ENCODE data around the gene GRIK4.

GRIK4 gene

DNA sequence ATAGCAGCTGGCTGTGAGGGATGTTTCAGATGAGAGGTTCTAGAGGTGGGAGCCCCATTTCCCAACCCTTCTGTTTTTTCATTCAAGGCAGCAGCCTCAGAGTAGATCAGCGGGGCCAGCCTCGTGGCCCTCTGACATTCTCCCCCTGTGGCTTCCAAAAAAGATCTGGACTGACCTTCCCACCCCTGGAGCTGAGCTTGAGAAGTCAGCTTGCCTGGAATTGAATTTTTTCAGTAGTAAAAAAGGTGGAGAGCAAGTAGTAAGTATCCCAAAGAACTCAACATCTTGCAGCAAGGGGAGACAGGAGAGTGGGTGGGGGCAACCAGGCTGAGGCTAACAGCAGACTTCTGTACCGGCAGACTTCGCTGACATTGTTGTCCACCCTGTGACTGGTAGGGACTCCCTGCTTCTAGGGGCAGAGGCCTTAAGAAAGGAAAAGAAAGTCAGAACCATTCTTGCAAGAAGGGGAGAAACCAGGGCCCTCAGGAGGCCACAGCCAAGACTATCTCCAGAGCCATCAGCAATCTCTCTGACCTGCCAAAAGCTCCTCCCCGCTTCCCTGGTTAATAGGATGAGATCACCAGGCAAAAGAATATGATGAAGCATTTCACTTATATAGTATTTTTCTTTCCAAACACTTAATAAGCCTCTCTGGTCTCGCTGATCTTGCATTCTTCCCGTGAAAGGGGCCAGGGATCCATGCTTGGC is 2.0 kb upstream of the GRIK4 start:
- no peak for DNase-seq (ENCODE audit: low read depth in 2 of 2)

DNA sequence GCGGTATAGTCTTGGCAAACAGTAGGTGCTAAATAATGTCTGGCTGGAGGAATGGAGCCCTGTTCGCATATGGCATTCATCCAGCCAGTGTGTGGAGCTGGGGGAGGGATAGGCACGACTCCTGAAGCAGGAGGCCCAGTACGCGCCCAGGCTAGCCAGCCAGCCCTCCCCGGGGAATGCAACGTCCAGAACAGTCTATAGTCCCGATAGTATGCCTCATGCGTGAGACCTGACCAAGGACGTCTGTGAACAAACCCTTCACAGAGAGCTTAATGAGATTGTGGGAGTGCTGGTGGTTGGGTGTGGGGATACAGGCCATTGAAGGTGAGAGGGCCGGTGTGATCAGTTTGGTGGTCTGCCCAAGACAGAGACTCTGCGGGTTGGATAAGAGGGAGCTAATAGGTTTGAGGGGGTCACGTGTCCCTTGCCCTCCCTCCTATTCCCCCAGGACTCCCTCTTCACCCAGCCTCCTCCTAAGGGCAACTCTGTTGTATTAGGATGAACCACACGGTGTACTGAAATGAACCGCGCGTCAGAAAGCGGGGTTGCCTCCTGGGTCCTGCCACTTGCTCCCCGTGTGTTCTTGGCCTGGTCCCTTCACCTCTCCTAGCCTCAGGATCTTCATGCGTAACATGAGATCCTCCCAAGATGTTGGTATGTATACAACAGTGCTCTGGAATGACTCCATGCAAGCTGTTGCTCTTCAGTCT is 987 bp upstream of the GRIK4 start:
- DNase-seq (ENCODE audit: low read depth in 2 of 2), result no peak

DNA sequence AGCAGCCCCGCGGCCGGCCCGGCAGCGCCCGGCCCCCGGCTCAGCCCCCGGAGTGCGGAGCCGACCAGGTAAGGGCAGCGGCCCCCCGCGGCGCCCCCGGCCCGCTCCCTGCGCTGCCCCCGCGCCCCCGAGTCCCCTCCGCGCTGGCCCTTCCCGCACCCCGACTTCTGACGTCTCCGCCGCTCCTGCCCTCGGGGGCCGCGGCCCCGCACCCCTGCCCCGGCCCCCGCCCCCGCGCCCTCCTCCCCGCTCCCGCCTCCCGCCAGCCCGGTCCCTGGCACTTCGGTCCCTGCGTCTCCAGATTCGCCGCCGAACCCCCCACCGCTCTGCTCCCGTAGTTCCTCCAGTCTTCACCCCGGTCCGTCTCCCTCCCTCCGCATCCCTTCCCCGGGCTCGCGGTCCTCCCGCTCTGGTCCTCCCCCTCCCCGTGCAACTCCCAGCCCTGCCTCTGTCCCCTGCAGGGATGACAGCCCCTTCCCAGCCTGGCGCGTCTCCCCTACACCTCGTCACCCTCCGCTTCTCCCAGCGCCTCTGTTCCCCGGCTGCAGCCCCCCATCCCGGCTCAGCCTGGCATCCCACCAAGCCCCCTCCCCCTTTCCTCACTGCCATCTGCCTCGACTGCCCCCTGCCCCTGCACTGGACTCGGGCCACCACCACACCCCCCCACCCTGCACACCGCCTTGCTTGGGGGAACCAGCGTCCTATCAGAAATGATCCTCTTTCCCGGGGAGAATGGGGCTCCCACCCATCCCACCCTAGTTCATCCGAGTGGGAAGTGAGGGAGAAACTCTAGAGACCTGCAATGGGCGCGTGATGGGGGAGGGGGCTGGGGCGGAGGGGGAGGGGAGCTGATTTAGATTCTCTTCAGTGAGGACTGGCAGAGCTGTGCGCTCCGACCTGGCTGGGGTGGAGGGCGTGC is 531 bp downstream of the GRIK4 start:
- DNase-seq (ENCODE audit: low read depth in 2 of 2), result no peak

DNA sequence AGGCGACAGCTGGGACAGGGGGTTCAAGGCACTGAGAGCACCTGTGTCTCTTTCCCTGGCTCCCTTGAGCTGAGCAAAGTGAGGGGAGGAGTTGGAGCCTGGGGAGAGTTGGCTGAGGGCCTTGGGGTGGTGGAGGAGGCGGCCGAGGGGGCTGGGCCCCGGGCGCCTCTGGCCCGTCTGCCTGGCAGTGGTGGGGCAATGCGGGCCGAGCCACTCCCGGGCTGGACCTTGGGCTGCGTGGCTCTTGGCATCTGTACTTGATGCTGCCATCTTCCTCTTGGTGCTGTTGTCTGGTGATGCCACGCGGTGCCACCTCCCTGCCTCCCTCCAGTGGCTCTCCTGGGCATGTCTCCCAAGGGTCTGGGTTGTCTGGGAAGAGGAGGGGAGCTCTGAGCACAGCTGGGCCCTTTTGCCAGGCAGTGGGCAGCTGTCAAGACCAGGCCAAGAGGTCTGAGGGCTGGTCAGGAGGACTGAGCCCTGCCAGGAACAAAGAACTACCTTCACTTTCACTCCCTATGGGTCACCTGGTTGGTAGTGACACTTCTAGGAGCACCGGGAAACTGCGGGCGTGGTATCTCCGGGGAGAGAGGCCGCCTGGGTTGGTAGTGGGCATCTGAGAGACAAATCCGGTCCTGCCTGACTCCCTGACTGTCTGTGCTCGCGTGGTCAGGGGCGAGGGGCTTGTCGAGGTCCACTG is 1.3 kb downstream of the GRIK4 start:
- no peak for DNase-seq (ENCODE audit: low read depth in 2 of 2)

DNA sequence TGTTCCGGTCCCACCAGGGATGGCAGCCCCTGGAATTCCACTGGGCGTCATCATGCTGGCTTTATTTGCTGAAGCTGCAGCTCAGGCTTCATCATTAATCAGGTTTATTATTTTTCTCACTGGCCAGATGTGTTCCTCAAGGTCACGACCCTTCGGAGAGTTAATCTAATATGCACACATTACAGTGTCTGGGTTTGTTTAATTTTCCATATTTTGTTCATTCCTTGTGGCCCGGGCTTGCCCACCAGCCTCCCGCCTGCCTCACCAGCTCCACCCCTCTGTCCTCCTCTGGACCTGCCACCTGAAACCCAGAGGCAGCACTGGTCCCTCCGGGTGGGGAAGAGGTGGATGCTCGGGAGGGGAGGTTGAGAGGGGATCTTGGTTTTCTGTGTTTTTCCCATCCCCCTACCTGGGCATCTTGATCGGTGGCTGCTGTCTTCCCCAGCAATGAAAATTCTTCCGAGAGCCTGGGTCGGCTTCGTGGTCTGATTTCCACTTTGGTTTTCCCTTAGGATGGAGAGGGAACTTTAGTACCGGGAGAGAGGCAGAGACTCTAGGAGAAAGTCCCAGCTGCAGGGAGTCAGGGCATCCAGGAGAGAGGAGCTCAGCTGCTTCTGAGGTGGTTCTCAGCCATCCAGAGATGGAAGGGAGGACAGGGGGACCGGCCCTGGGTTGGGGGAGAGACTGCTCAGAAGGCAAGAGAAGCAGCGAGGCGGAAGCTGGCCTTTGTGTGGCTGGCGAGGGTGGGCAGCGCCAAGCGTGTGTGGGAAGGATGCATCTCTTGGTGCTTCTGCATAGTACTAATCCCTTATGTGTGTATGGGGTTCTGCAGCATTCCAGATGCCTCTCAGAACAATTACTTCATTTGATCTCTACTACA is 2.1 kb downstream of the GRIK4 start:
- DNase-seq (ENCODE audit: low read depth in 2 of 2), result no peak

DNA sequence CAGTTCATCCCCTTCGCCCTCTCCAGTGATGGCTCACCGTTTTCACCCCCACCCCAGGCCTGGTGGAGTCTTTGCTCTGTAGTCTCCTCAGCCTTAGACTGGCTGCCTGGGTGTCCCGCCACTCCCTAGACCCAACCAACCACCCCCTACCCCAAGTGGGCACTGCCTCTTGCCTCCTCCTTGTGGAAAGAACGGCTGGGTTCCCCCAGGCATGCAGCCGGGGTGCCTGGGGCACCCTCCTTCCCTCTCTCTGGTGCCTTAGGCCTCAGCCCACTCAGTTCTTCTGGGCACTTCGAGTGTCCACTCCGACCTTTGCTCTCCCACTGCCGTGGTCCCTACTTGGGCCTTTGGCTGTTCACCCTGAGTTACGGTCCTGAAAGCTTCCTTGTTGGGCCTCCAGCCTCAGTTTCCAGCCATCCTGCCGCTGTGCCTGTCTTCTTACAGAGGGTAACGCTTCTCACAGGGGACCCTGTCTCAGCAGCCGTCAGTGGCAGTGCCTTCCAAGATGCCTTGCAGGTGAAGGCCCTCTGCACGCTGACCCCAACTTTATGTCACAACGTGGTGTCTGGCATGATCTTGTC is 3.1 kb downstream of the GRIK4 start:
- no peak for DNase-seq (ENCODE audit: low read depth in 2 of 2)

GRCh38 chr11:120515186-120515723 is 3.7 kb downstream of the GRIK4 start:
- DNase-seq (ENCODE audit: low read depth in 2 of 2), result no peak

DNA sequence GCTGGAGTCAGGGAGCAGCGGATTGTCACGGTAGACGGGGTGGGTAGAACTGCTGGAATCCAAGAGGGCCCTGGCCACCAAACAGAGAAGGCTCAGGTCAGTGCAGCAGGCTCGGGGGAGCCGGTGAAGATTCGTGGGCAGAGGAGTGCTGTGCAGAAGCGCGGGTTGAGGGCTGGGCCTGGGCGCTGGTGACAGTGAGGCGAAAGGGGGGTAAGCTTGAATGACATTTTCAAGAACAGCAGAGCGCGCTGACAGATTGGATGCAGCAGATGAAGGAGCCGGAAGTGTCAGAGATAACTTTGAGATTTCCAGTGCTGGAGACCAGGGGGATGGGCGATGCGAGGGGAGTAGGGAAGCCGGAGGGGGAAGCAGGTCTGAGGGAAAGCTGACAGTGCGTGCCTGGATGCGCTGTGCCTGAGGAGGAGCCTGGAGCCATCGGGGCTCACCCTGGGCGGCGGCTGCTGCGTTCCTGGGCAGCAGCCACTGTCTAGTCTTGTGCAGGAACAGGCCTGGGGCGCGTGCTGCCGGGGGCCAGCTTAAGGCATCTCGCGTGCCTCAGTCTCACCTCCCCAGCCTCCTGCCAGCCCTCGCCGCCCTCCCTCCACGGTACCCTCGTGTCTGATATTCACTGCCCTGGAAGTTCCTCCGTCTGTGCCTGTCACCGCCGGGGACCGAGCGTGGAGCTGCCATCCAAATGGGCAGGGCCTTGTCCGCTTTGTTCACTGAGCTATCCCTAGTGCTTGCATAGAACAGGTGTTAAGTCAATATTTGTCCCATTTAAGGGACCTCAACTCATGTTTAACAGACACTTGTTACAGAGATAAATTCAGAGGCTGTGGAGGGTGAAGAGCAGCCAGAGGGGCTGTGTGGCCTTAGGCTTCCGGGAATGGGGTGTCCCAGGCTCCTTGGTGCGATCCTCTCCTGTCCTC is 5.2 kb downstream of the GRIK4 start:
- DNase-seq (ENCODE audit: low read depth in 2 of 2), result no peak

DNA sequence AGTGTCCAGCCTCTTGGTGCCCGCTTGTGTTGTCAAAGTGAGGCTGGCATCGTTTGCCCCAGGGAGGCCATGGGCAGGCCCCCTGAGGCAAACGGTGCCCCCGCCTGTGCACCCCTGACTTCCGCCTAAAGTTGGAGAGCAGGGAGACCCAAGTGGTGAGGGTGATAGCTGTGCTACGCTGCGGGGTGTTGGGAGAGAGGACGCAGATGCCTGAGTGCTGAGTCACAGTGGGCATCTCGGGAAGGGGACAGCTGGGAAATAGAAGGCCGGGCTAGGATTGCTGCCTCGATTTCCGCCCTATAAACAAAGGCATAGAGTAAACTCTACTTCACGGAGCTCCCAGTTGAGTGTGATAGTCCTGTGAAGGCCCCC is 5.8 kb downstream of the GRIK4 start:
- DNase-seq (ENCODE audit: low read depth in 2 of 2), result no peak

DNA sequence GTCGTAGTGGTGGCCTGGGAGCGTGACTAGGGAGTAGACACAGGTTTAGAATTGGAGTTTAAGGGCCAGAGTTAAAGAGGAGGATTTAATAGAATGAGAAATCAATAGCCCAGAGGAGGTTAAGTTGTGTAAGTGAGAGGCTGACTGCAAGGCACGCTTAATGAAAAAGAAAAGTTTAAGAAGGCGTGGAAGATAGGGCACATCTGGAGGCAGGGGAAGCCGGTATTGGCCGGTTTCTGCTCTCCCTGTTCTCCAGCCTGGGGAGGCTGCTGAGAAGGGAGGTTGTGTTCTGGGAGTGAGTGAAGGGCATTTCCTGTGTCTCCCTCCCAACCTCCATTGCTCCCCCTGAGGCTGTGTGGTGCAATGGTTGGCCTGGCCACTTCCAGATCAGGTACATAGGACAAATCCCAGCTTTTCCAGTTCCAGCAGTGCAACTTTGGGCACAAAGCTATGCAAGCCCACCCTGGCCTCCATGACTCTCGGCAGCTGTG is 6.3 kb downstream of the GRIK4 start:
- DNase-seq (ENCODE audit: low read depth in 2 of 2), result no peak

- DNase-seq (ENCODE audit: low read depth in 2 of 2), result no peak
Measured at GRCh38 chr11:120518356-120518755, 6.8 kb downstream of the GRIK4 start.

DNA sequence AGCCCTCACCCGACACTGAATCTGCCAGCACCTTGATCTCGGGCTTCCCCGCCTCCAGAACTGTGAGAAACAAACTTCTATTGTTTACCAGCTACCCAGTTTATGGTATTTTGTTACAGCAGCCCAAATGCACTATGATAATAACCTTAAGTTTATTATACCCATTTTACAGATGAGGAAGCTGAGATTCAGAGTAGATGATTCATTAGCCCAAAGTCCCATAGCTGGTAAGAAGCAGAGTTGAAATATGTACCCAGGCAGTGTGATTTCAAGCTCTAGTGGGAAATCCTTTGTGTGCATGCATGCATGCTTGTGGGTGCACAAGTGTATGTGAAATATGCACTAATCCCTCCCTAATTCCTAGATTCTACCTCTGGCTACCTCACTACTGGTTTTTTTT is 7.9 kb downstream of the GRIK4 start:
- no peak for DNase-seq (ENCODE audit: low read depth in 2 of 2)

DNA sequence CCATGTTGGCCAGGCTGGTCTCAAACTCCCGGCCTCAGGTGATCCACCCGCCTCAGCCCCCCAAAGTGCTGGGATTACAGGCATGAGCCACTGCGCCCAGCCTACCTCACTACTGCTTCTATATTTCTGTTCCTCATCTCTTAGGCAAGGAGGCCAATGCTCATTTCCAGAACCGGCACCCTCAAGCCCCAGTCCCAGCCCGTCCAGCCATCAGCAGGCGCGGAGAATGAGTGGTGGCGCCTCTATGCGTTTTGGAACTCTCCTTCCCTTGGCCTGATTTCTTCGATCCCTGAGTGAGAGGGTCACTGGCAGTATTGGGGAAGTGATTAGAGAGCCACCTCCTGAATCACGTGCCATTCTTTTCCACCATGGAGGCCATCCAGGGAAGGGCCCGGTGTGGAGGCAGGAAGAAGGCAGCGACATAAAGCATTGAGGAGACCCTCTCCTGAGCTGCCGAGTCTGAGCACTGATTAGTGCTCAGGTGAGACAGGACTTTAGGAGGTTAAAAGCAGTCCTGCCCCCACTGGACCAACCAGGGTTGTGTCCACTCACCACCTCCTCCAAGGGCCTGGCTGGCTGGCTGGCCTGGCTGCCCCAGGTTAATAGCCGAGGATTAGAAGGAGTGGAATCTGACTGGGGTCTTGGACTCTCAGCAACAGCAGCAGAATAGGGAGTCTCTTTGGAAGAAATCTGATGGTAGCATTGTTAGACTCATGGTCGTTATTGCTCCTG is 8.7 kb downstream of the GRIK4 start:
- DNase-seq (ENCODE audit: low read depth in 2 of 2), result no peak

DNA sequence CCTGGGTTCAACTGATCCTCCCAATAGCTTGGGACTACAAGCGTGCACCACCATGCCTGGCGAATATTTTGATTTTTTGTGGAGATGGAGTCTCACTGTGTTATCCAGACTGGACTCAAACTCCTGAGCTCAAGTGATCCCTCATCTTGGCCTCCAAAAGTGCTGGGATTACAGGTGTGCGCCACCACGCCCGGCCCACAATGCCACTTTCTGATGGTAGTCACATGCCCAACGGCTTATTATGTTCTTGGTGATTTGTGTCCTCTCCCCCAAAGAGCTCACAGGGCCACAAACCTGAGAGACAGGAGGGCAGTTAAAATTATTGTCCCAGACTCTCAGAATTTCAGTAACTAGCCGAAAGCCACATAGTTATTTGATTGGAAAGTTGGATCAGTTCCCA is 9.6 kb downstream of the GRIK4 start:
- no peak for DNase-seq (ENCODE audit: low read depth in 2 of 2)

DNA sequence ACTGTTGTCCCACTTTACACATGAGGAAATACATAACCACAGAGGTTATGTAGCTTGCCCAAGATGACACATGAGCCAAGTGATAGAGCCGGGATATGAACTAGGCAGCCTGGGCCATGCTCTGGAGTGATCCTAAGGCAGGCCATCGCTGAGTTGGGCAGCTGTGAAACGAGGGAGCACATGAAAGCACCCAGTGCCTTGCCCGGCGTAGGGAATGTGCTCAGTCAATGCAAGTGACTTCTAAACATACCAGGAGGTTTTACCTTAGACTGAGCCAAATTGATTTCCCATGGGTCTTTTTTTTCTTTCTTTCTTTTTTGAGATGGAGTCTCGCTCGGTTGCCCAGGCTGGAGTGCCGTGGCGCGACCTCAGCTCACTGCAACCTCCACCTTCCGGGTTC is 10.5 kb downstream of the GRIK4 start:
- no peak for DNase-seq (ENCODE audit: low read depth in 2 of 2)

GRCh38 chr11:120522736-120523135 is 11.2 kb downstream of the GRIK4 start:
- DNase-seq (ENCODE audit: low read depth in 2 of 2), result no peak

DNA sequence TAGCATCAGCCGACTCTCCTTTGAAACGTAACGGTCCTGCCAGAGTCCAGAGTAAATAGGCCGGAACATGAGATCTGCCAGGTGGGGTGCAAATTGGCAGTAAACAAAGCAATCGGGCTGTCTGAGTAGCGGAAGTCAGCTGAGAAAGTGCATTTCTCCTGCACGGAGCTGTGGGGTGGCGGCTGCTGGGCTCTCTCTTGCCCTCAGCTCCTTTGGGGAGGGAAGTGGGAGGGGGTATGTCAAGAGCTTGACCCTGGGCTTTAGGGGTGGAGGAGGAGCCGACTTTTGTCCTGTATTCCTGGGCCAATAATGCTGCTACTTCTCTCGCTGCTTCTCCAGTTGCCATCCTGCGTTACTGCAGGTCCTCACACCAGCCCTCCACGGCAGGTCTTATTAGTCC is 11.6 kb downstream of the GRIK4 start:
- no peak for DNase-seq (ENCODE audit: low read depth in 2 of 2)

GRCh38 chr11:120524536-120525085 is 13.1 kb downstream of the GRIK4 start:
- DNase-seq (ENCODE audit: low read depth in 2 of 2), result no peak

Data from activated CD8-positive, alpha-beta memory T cell treated with anti-CD3 and anti-CD28 coated beads for 4 hours (primary cell).